HL-60 (cell line): Measurements from ENCODE around the gene CDRT4.

Experiments
- DNase-seq, 2 experiments: peaks; one replicate each; pipeline ENCODE4 v3.0.0-alpha.2; 2010 to 2020; ENCODE audit warnings: low read depth in 1 of 2, low spot score in 1 of 2
- H3K27ac ChIP-seq: fragments of 250-450 bp; sonication (Bioruptor Pico); replicated peaks from 2 replicates; pipeline ENCODE4 v1.5.1; 2020; ENCODE audit warnings: mild to moderate bottlenecking, moderate library complexity
- H3K27me3 ChIP-seq: fragments of 250-450 bp; sonication (Bioruptor Pico); 2 replicates; pipeline ENCODE4 v1.5.1; 2021; ENCODE audit warnings: mild to moderate bottlenecking, moderate library complexity; ENCODE audit not compliant: insufficient read depth, poor library complexity, severe bottlenecking
- H3K4me3 ChIP-seq: replicated peaks from 2 replicates; pipeline ENCODE4 v1.5.1; 2011; ENCODE audit warnings: mild to moderate bottlenecking, control low read depth, low read length; ENCODE audit not compliant: insufficient read depth
- CTCF ChIP-seq: IDR thresholded peaks from one replicate; pipeline ENCODE4 v1.5.1; 2011; ENCODE audit warnings: low read length, control low read depth, inconsistent platforms; ENCODE audit not compliant: insufficient read depth
- GABPA ChIP-seq: IDR thresholded peaks from 2 replicates; pipeline ENCODE4 v1.6.1; 2012; ENCODE audit warnings: low read depth
- POLR2AphosphoS5 ChIP-seq: IDR thresholded peaks from 2 replicates; pipeline ENCODE4 v1.6.1; 2012; ENCODE audit warnings: low read depth
- REST ChIP-seq: IDR thresholded peaks from 2 replicates; pipeline ENCODE4 v1.6.1; 2012; ENCODE audit warnings: low read depth; ENCODE audit not compliant: insufficient replicate concordance
- SPI1 ChIP-seq: IDR thresholded peaks from 2 replicates; pipeline ENCODE4 v1.6.1; 2012; ENCODE audit warnings: low read depth, mild to moderate bottlenecking, borderline replicate concordance
- long read RNA-seq: library from polyadenylated mRNA; unstranded; transcript quantifications from one replicate; pipeline ENCODE4 v2.0.0, GENCODE V29; 2020

Gene CDRT4
- long read RNA-seq, result 0 reads

- no peak for DNase-seq
- no peak within 1 kb of the TSS for H3K4me3 ChIP-seq
- H3K27me3 ChIP-seq, result no peaks in the 10 kb centered on the region
- TF ChIP-seq GABPA (no peak), CTCF (no peak), SPI1 (no peak), POLR2AphosphoS5 (no peak), REST (no peak)
- H3K27ac ChIP-seq, result no peak within 1 kb of the TSS
These were observed at the start of gene CDRT4 for GRCh38 chr17:15467592-15467991. Gene CDRT4, minus strand, starts transcription at chr17:15467621. Its CDS starts 27,383 bp downstream, at chr17:15440238.

- no peak for TF ChIP-seq SPI1
- no peak for TF ChIP-seq REST
- no peak for TF ChIP-seq POLR2AphosphoS5
- TF ChIP-seq CTCF, result no peak
- TF ChIP-seq GABPA, result no peak
- DNase-seq, result no peak
- no peaks in the 10 kb centered on the region for H3K27me3 ChIP-seq
- no peak overlapping the region for H3K27ac ChIP-seq
- no peak overlapping the region for H3K4me3 ChIP-seq
These were observed 48.7 kb upstream of the CDRT4 start for GRCh38 chr17:15516150-15516549.

GRCh38 chr17:15514469-15514868 is 47.0 kb upstream of the CDRT4 start:
- Histone ChIP-seq H3K27me3 (no peaks in the 10 kb centered on the region), H3K27ac (no peak overlapping the region), H3K4me3 (no peak overlapping the region)
- no peak for DNase-seq
- TF ChIP-seq GABPA, result no peak
- no peak for TF ChIP-seq REST
- no peak for TF ChIP-seq SPI1
- TF ChIP-seq POLR2AphosphoS5, result no peak
- no peak for TF ChIP-seq CTCF
